Peyer's patch (tissue), 4 donors: ENCODE measurements around the gene KDM1A.

ENCODE experiments used
- POLR2A ChIP-seq, 2 donors: fragments of 450-650 bp; IDR thresholded peaks; one replicate each; pipeline ENCODE4 v1.5.1; 2017; ENCODE audit warnings: antibody characterized with exemption in 2 of 2, mild to moderate bottlenecking in 2 of 2, moderate library complexity in 2 of 2
- TF ChIP-seq, protein P1 (sequence below), 6 experiments: fragments of 450-650 bp in 4 of 6; fragments of 200-600 bp in 2 of 6; sonication (generic) in 1 of 6; IDR thresholded peaks; one replicate each; pipeline ENCODE4 v1.5.1; 2017 to 2019; ENCODE audit warnings: antibody characterized with exemption in 6 of 6, mild to moderate bottlenecking in 3 of 6, moderate library complexity in 1 of 6

DNA sequence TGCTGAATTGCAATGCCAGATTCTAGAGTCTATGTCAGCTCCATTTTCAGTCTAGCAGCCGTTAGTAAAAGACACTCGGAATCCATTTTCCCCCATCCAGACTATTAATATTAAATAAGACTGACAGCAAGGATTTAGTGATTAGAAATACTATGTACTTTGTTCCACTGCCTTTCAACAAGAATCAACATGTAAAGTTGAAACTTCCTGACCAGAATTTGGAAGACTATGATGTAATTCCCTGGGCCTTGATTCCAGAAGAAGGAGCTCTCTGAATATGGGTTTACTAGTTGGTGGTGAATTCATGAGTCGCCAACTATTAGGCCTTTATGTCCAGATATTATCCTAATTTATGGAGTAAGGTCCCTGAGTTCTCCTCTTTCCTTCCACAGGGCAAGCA is 24.8 kb downstream of the KDM1A start:
- TF ChIP-seq, protein P1, sequence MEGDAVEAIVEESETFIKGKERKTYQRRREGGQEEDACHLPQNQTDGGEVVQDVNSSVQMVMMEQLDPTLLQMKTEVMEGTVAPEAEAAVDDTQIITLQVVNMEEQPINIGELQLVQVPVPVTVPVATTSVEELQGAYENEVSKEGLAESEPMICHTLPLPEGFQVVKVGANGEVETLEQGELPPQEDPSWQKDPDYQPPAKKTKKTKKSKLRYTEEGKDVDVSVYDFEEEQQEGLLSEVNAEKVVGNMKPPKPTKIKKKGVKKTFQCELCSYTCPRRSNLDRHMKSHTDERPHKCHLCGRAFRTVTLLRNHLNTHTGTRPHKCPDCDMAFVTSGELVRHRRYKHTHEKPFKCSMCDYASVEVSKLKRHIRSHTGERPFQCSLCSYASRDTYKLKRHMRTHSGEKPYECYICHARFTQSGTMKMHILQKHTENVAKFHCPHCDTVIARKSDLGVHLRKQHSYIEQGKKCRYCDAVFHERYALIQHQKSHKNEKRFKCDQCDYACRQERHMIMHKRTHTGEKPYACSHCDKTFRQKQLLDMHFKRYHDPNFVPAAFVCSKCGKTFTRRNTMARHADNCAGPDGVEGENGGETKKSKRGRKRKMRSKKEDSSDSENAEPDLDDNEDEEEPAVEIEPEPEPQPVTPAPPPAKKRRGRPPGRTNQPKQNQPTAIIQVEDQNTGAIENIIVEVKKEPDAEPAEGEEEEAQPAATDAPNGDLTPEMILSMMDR (IDR thresholded peaks at IDR 0.05), result no peak
- TF ChIP-seq POLR2A (IDR thresholded peaks at IDR 0.05), result no peak
